SHP77 (cell line): ENCODE results near the gene SLC26A2.
"Not testable (repeated sequence)": the region's sequence is repeated elsewhere in the genome, so short reads cannot be mapped to it uniquely, and the experiment has no call there.

Experiments
- DNase-seq, 2 experiments: peaks; one replicate each; lab custom pipeline; 2025; lab: John Stamatoyannopoulos, UW

The SLC26A2 gene

GRCh38 chr5:150000990-150001659 is 40.6 kb downstream of the SLC26A2 start:
- DNase-seq, result peak in 1 of 2 experiments; percentile 8

GRCh38 chr5:150001660-150002486 is 41.3 kb downstream of the SLC26A2 start:
- peak; percentile 57 to 60 for DNase-seq

GRCh38 chr5:150006318-150006717 is 45.8 kb downstream of the SLC26A2 start:
- DNase-seq, result no peak

- no peak for DNase-seq
Observed at GRCh38 chr5:150007050-150007449, 46.5 kb downstream of the SLC26A2 start.

- DNase-seq, result no peak
Observed at GRCh38 chr5:150009671-150010387, 49.3 kb downstream of the SLC26A2 start.

GRCh38 chr5:150013931-150014330 is 53.4 kb downstream of the SLC26A2 start:
- DNase-seq, result no peak

- DNase-seq, result no peak
Observed at GRCh38 chr5:150014456-150014855, 53.9 kb downstream of the SLC26A2 start.

GRCh38 chr5:150015415-150015814 is 54.9 kb downstream of the SLC26A2 start:
- no peak for DNase-seq

GRCh38 chr5:150016537-150016936 is 56.0 kb downstream of the SLC26A2 start:
- no peak for DNase-seq

- DNase-seq, result no peak
Observed at GRCh38 chr5:150017226-150018005, 56.9 kb downstream of the SLC26A2 start.

- no peak for DNase-seq
Observed at GRCh38 chr5:150020249-150020648, 59.7 kb downstream of the SLC26A2 start.

GRCh38 chr5:150021491-150022157 is 61.1 kb downstream of the SLC26A2 start:
- no peak for DNase-seq

- no peak for DNase-seq
Observed at GRCh38 chr5:150022158-150022531, 61.6 kb downstream of the SLC26A2 start.

GRCh38 chr5:150022681-150023080 is 62.1 kb downstream of the SLC26A2 start:
- DNase-seq, result no peak

- no peak for DNase-seq
Observed at GRCh38 chr5:150023136-150023535, 62.6 kb downstream of the SLC26A2 start.

GRCh38 chr5:150024346-150024984 is 63.9 kb downstream of the SLC26A2 start:
- no peak for DNase-seq

- no peak for DNase-seq
Observed at GRCh38 chr5:150026682-150027172, 66.2 kb downstream of the SLC26A2 start.

- not testable (repeated sequence) for DNase-seq
Observed at GRCh38 chr5:150028047-150028446, 67.5 kb downstream of the SLC26A2 start.

- no peak for DNase-seq
Observed at GRCh38 chr5:150033334-150033733, 72.8 kb downstream of the SLC26A2 start.

- DNase-seq, result no peak
Observed at GRCh38 chr5:150034662-150035061, 74.1 kb downstream of the SLC26A2 start.
